ENCODE data around the gene EFTUD2.

GRCh38 chr17:44914148-44914547 is 14.9 kb upstream of the EFTUD2 start:
- TF ChIP-seq RCOR1 (IDR thresholded peaks at IDR 0.05; ENCODE audit: insufficient replicate concordance, low read length): no peak
- no peak for TF ChIP-seq USF2 (IDR thresholded peaks at IDR 0.05; ENCODE audit: low read depth, low read length)
- TF ChIP-seq CTCF (conservative IDR thresholded peaks at IDR 0.05; ENCODE audit: low read depth, low read length): no peak
- TF ChIP-seq NFE2L2 (IDR thresholded peaks at IDR 0.05; ENCODE audit: low read depth, low read length): no peak
- no peak for TF ChIP-seq BHLHE40 (IDR thresholded peaks at IDR 0.05; ENCODE audit: low read depth, low read length)
- TF ChIP-seq RFX5 (IDR thresholded peaks at IDR 0.05; ENCODE audit: low read depth, low read length): no peak
- TF ChIP-seq MAZ (IDR thresholded peaks at IDR 0.05; ENCODE audit: borderline replicate concordance, low read depth, low read length): no peak
- TF ChIP-seq ELK1 (IDR thresholded peaks at IDR 0.05; ENCODE audit: borderline replicate concordance, low read depth, low read length): no peak
- TF ChIP-seq FOS (IDR thresholded peaks at IDR 0.05; ENCODE audit: low read depth, low read length): no peak
- no peak for TF ChIP-seq CEBPB (IDR thresholded peaks at IDR 0.05; ENCODE audit: low read depth, low read length)

All from IMR-90 (cell line).